ENCODE data around the gene STMP1.

STMP1 gene

DNA sequence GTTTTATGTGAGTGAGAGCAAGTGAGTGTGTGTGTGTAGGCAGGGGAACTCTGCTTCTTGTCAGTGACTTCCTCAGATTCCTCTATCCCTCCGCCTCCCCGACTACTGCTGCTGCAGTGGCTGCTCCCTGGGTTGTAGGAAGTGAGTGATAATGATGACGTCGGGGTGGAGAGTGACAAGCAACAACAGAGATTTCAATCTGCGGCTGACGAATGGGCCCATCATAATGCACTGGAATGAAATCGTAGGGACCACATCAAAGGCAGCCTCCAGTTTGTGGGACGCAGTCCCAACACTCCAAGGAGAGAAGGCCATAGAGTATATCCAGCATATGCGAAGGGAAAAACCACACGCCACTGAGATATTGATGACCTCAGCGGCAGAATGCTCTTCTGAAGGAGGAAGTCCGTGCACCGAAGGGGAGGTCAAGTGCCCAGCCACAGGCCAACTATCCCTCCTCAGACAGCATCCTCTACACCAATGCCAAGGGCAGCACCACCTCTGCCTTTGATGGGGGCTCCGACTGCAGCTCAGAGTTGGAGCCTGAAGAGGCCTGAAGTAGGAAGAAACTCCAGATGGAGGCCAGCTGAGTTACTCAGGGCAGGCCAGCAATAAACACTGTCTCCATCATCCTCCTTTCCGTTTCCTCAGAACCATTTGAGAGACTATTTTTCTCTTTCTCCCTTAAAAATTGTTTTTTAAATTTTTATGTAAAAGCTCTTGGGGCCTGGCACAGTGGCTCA, 11.3 kb upstream of the STMP1 start:
- in situ Hi-C loops (cut with HindIII; ENCODE audit: low sequenced_read_pairs), result no loop called here
- no peak for TF ChIP-seq CTCF (IDR thresholded peaks at IDR 0.05; ENCODE audit: low read depth, low read length)
- DNase-seq (ENCODE audit: low read depth, low spot score), result peak; percentile 53
- H3K4me3 ChIP-seq (ENCODE audit: low read depth, low read length), result no peak overlapping the region

DNA sequence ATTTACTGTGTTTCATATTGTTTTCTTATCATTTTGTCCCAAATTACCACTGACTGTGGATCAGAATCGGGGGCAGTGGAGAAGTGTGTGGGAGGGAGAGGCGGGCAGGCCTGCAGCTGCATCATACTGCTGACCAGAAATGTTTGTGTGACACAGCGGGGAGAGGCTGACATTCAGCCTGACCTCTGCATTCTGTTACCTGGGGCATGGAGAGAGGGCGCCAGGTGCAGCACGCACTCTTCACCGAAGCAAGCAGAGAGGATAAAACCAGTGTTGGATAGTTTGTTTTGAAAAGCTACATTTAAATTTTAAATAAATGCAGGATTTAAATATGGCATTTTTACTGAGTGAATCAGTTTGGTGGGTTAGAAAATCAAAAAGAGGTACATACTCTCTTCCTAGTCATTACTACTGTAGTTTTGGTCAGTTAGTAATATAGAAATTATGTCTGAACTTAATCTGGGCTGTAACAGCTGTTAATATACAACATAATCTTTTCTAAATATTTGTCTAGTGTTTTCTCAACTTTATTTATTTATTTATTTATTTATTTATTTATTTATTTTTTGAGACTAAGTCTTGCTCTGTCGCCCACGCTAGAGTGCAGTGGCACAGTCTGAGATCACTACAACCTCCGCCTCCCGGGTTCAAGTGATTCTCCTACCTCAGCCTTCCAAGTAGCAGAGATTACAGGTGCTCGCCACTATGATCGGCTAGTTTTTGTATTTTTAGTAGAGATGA, 8.8 kb upstream of the STMP1 start:
- no peak overlapping the region for H3K4me3 ChIP-seq (ENCODE audit: low read depth, low read length)
- in situ Hi-C loops (cut with HindIII; ENCODE audit: low sequenced_read_pairs), result no loop called here
- TF ChIP-seq CTCF (IDR thresholded peaks at IDR 0.05; ENCODE audit: low read depth, low read length), result no peak
- no peak for DNase-seq (ENCODE audit: low read depth, low spot score)

GRCh38 chr7:135658564-135658963, 3.8 kb upstream of the STMP1 start:
- no peak for DNase-seq (ENCODE audit: low read depth, low spot score)
- in situ Hi-C loops (cut with HindIII; ENCODE audit: low sequenced_read_pairs), result no loop called here

GRCh38 chr7:135659159-135659846, 3.0 kb upstream of the STMP1 start:
- TF ChIP-seq CTCF (IDR thresholded peaks at IDR 0.05; ENCODE audit: low read depth, low read length), result no peak
- no peak overlapping the region for H3K4me3 ChIP-seq (ENCODE audit: low read depth, low read length)
- DNase-seq (ENCODE audit: low read depth, low spot score), result peak; percentile 32
- in situ Hi-C loops (cut with HindIII; ENCODE audit: low sequenced_read_pairs), result no loop called here

More at GRCh38 chr7:135658564-135658963, 3.8 kb upstream of the STMP1 start:
- no peak overlapping the region for H3K4me3 ChIP-seq (ENCODE audit: low read depth, low read length)
- no peak for TF ChIP-seq CTCF (IDR thresholded peaks at IDR 0.05; ENCODE audit: low read depth, low read length)

GRCh38 chr7:135661311-135662122, 797 bp upstream of the STMP1 start:
- H3K4me3 ChIP-seq (ENCODE audit: low read depth, low read length), result peak overlapping the region; percentile 84
- in situ Hi-C loops (cut with HindIII; ENCODE audit: low sequenced_read_pairs), result no loop called here
- TF ChIP-seq CTCF (IDR thresholded peaks at IDR 0.05; ENCODE audit: low read depth, low read length), result no peak
- DNase-seq (ENCODE audit: low read depth, low spot score), result no peak

- in situ Hi-C loops (cut with HindIII; ENCODE audit: low sequenced_read_pairs), result no loop called here
- peak overlapping the region; percentile 84 for H3K4me3 ChIP-seq (ENCODE audit: low read depth, low read length)
- DNase-seq (ENCODE audit: low read depth, low spot score), result no peak
- no peak for TF ChIP-seq CTCF (IDR thresholded peaks at IDR 0.05; ENCODE audit: low read depth, low read length)
Observed at GRCh38 chr7:135662123-135662372, 266 bp upstream of the STMP1 start.

Measured in astrocyte of the spinal cord (primary cell).